Upper lobe of right lung (tissue), 1 donor: Measurements from ENCODE around the gene CELSR1. TPM values are rescaled to one million over a fixed set of nuclear protein-coding genes. Genes with fewer than 3 reads are reported as not detected.
"Not testable (repeated sequence)": the region's sequence is repeated elsewhere in the genome, so short reads cannot be mapped to it uniquely, and the experiment has no call there.

Experiments used
- ATAC-seq: fragments of 200-7000 bp; cut with Tn5 transposase; one replicate; pipeline ENCODE4 v1.9.1; 2020; ENCODE audit warnings: mild to moderate bottlenecking, moderate library complexity
- DNase-seq: peaks from one replicate; pipeline ENCODE4 v3.0.0-alpha.2; 2020
- H3K27ac ChIP-seq: fragments of 200-600 bp; one replicate; pipeline ENCODE4 v1.8.0; 2022
- H3K27me3 ChIP-seq: fragments of 200-600 bp; one replicate; pipeline ENCODE4 v1.8.0; 2022; ENCODE audit warnings: mild to moderate bottlenecking
- H3K36me3 ChIP-seq: fragments of 200-600 bp; one replicate; pipeline ENCODE4 v1.8.0; 2022
- H3K4me1 ChIP-seq: fragments of 200-600 bp; one replicate; pipeline ENCODE4 v1.8.0; 2022
- H3K4me3 ChIP-seq: fragments of 200-600 bp; one replicate; pipeline ENCODE4 v1.8.0; 2022; ENCODE audit warnings: mild to moderate bottlenecking
- H3K9me3 ChIP-seq: fragments of 200-600 bp; one replicate; pipeline ENCODE4 v1.8.0; 2022
- intact Hi-C: fragments of 100-400 bp; cut with DNase I; formaldehyde crosslinking; loops from one replicate; pipeline ENCODE4 v1.11.0; 2022
- total RNA-seq: library from RNA; stranded (reverse); fragmentation: NEBNext Ultra II Directional; extraction: Animal tissue kit (Norgen Biotek cat#: 25700); gene quantifications from one replicate; pipeline ENCODE4 v1.2.1, GENCODE V29; 2021
- TF ChIP-seq, protein P1 (sequence below): fragments of 200-600 bp; IDR thresholded peaks from one replicate; pipeline ENCODE4 v1.8.0; 2022; ENCODE audit warnings: antibody characterized with exemption
- donor health status: DM: no; HTN: yes; CAD: no; lungs with severe emphysema.

Gene CELSR1
- total RNA-seq, 1 donor from 2014 or later: 53.5 TPM

DNA sequence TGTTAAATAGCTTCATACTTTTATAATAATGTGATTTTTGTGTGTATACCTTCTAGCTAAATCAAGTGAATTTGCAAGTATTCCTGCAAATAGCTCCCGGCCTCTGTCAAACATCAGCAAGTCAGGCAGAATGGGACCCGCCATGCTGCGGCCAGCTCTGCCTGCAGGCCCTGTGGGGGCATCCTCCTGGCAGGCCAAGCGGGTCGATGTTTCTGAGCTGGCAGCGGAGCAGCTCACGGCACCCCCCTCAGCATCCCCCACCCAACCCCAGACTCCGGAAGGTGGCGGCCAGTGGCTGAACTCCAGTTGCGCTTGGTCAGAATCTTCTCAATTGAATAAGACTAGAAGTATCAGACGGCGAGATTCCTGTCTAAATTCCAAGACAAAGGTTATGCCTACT lies 221.4 kb downstream of the CELSR1 start:
- no peaks in the 10 kb centered on the region for H3K27me3 ChIP-seq
- H3K4me1 ChIP-seq: no peaks in the 10 kb centered on the region
- H3K36me3 ChIP-seq: no peaks in the 10 kb centered on the region
- H3K4me3 ChIP-seq: no peak overlapping the region
- intact Hi-C loops: loop anchor here (10.0 kb wide), 2 partner anchors 191 to 321 kb away; no protein-coding TSS in a partner anchor
- TF ChIP-seq, protein P1, sequence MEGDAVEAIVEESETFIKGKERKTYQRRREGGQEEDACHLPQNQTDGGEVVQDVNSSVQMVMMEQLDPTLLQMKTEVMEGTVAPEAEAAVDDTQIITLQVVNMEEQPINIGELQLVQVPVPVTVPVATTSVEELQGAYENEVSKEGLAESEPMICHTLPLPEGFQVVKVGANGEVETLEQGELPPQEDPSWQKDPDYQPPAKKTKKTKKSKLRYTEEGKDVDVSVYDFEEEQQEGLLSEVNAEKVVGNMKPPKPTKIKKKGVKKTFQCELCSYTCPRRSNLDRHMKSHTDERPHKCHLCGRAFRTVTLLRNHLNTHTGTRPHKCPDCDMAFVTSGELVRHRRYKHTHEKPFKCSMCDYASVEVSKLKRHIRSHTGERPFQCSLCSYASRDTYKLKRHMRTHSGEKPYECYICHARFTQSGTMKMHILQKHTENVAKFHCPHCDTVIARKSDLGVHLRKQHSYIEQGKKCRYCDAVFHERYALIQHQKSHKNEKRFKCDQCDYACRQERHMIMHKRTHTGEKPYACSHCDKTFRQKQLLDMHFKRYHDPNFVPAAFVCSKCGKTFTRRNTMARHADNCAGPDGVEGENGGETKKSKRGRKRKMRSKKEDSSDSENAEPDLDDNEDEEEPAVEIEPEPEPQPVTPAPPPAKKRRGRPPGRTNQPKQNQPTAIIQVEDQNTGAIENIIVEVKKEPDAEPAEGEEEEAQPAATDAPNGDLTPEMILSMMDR: no peak
- ATAC-seq: no peak
- H3K9me3 ChIP-seq: no peaks in the 10 kb centered on the region
- H3K27ac ChIP-seq: no peak overlapping the region
- DNase-seq: no peak

DNA sequence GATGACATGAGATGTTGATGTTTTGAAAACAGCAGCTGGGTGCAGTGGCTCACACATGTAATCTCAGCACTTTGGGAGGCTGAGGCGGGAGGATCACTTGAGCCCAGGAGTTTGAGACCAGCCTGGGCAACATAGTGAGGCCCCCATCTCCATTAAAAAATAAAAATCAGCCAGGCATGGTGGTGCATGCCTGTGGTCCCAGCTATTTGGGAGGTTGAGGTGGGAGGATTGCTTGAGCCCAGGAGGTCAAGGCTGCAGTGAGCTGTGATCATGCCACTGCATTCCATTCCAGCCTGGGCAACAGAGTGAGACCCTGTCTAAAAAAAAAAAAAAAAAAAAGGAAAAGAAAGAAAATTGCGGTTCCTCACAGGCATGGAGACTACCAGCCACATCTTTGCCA lies 224.6 kb downstream of the CELSR1 start:
- intact Hi-C loops: loop anchor here (10.0 kb wide), 2 partner anchors 188 to 318 kb away; no protein-coding TSS in a partner anchor
- not testable (repeated sequence) for H3K4me3 ChIP-seq, H3K27ac ChIP-seq, H3K36me3 ChIP-seq, H3K9me3 ChIP-seq, DNase-seq, H3K4me1 ChIP-seq, H3K27me3 ChIP-seq, ATAC-seq

DNA sequence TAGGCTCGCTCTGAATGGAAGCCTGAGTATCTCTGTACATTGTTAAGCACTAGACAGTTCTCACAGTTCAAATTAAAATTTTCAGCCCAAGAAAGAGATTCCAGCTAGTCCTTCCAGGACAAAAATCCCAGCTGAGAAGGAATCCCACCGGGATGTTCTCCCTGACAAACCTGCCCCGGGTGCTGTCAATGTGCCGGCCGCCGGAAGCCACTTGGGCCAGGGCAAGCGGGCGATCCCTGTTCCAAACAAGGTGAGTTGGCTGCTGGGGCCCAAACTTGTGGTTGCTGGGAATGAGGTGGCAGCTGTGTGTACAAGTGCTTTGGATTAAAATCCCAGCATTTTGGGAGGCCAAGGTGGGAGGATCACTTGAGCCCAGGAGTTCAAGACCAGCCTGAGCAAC lies 225.4 kb downstream of the CELSR1 start:
- Histone ChIP-seq H3K36me3 (no peaks in the 10 kb centered on the region), H3K9me3 (no peaks in the 10 kb centered on the region), H3K27ac (no peak overlapping the region), H3K4me1 (no peaks in the 10 kb centered on the region), H3K4me3 (no peak overlapping the region), H3K27me3 (no peaks in the 10 kb centered on the region)
- intact Hi-C loops: loop anchor here (10.0 kb wide), 2 partner anchors 187 to 317 kb away; no protein-coding TSS in a partner anchor
- TF ChIP-seq, protein P1: no peak
- DNase-seq (no peak), ATAC-seq (no peak)

Other genes with a start within 250 kb of the CELSR1 start
- gene GTSE1, start 240.8 kb downstream of the CELSR1 start, total RNA-seq: 0.43 TPM
- gene TRMU, start 201.9 kb downstream of the CELSR1 start, total RNA-seq: 34.9 TPM
- gene GRAMD4, start 82.8 kb upstream of the CELSR1 start, total RNA-seq: 71.4 TPM
- 28.1 TPM for gene CERK, start 200.6 kb upstream of the CELSR1 start, total RNA-seq
- 31.3 TPM for gene TBC1D22A, start 225.0 kb upstream of the CELSR1 start, total RNA-seq